IPS-18a (cell line): ENCODE data around the gene ZNF444.
"Not testable (repeated sequence)": the region's sequence is repeated elsewhere in the genome, so short reads cannot be mapped to it uniquely, and the experiment has no call there.

ENCODE experiments used
- H3K27ac ChIP-seq: one replicate; pipeline ENCODE4 v1.5.1; 2013; ENCODE audit warnings: low read length
- H3K27me3 ChIP-seq: one replicate; pipeline ENCODE4 v1.6.1; 2013; ENCODE audit warnings: mild to moderate bottlenecking, low read length; ENCODE audit not compliant: control insufficient read depth, insufficient read depth
- H3K36me3 ChIP-seq: one replicate; pipeline ENCODE4 v1.6.1; 2013; ENCODE audit warnings: low read depth, low read length; ENCODE audit not compliant: control insufficient read depth
- H3K4me1 ChIP-seq: one replicate; pipeline ENCODE4 v1.6.1; 2013; ENCODE audit warnings: low read depth, low read length; ENCODE audit not compliant: control insufficient read depth
- H3K4me3 ChIP-seq: one replicate; pipeline ENCODE4 v1.5.1; 2013; ENCODE audit warnings: low read length
- H3K9ac ChIP-seq: one replicate; pipeline ENCODE4 v1.6.1; 2013; ENCODE audit warnings: mild to moderate bottlenecking, low read length, moderate library complexity
- H3K9me3 ChIP-seq: one replicate; pipeline ENCODE4 v1.6.1; 2013; ENCODE audit warnings: low read depth, low read length; ENCODE audit not compliant: control insufficient read depth

The ZNF444 gene

DNA sequence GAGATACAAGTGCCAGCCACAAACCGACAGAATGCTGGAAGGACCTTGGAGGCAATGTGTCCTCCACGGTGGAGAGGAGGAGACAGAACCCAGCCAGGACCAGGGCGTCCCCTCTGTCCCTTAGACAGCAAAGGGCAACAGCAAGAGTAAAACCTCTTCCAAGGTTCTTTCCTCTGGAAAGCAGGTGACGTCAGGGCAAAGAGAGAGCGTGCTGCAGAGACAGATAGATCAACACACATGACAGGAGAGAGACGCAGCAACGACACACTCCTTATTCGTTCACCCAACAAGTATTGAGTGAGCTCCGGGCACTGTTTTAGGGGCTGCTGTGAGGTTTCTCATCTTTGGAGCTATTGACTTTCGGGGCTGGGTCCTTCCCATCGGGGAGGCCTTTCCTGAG is 33.5 kb downstream of the ZNF444 start:
- no peaks in the 10 kb centered on the region for H3K27me3 ChIP-seq
- no peak overlapping the region for H3K9ac ChIP-seq
- no peak overlapping the region for H3K27ac ChIP-seq
- no peaks in the 10 kb centered on the region for H3K36me3 ChIP-seq
- H3K4me1 ChIP-seq, result no peaks in the 10 kb centered on the region
- no peak overlapping the region for H3K4me3 ChIP-seq
- H3K9me3 ChIP-seq, result no peaks in the 10 kb centered on the region

DNA sequence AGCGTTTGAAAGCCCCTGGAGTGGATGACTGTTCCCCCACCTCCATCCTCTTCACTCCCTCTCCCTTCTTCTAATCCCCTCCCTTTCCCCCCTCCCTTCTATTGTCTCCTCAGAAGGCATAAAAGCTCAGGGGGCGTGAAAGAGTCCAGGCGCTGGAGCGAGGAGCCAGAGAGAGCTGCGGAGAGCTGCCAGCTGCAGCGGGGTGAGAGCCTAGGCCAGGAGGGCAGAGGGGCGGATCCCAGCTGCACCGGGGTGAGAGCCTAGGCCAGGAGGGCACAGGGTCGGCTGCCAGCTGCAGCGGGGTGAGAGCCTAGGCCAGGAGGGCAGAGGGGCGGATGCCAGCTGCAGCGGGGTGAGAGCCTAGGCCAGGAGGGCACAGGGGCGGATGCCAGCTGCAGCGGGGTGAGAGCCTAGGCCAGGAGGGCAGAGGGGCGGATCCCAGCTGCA is 34.8 kb downstream of the ZNF444 start, which contains the start of gene GALP:
Gene GALP (plus strand): TSS at position 148 of the 447 bp plus-strand sequence. CDS start 1,101 bp downstream, outside the sequence.
- not testable (repeated sequence) for H3K4me1 ChIP-seq, H3K9me3 ChIP-seq, H3K4me3 ChIP-seq, H3K36me3 ChIP-seq, H3K9ac ChIP-seq, H3K27ac ChIP-seq, H3K27me3 ChIP-seq

DNA sequence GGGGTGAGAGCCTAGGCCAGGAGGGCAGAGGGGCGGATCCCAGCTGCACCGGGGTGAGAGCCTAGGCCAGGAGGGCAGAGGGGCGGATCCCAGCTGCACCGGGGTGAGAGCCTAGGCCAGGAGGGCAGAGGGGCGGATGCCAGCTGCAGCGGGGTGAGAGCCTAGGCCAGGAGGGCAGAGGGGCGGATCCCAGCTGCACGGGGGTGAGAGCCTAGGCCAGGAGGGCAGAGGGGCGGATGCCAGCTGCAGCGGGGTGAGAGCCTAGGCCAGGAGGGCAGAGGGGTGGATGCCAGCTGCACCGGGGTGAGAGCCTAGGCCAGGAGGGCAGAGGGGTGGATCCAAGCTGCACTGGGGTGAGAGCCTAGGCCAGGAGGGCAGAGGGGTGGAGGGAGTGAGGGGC is 35.2 kb downstream of the ZNF444 start:
- H3K27me3 ChIP-seq, H3K27ac ChIP-seq, H3K9ac ChIP-seq, H3K4me3 ChIP-seq, H3K36me3 ChIP-seq, H3K4me1 ChIP-seq, H3K9me3 ChIP-seq: not testable (repeated sequence)

DNA sequence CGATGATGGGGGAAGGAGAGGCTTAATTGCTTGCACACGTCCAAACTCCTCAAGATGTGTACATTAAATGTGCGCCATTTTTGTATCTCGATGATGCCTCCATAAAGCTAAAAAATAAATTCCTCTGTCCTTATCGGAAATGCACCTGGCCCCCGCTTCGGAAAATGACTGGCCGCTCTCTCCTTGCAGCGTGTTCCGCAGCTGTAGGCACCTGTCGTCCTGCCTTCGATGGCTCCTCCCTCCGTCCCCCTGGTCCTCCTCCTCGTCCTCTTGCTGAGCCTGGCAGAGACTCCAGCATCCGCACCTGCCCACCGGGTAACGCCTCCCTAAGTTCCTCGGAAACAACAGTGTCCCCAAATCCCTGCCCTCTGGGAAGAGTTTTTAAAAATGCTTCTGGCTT is 35.8 kb downstream of the ZNF444 start:
- Histone ChIP-seq H3K27me3 (no peaks in the 10 kb centered on the region), H3K9ac (no peak overlapping the region), H3K36me3 (no peaks in the 10 kb centered on the region), H3K27ac (no peak overlapping the region), H3K4me1 (no peaks in the 10 kb centered on the region), H3K9me3 (no peaks in the 10 kb centered on the region), H3K4me3 (no peak overlapping the region)

DNA sequence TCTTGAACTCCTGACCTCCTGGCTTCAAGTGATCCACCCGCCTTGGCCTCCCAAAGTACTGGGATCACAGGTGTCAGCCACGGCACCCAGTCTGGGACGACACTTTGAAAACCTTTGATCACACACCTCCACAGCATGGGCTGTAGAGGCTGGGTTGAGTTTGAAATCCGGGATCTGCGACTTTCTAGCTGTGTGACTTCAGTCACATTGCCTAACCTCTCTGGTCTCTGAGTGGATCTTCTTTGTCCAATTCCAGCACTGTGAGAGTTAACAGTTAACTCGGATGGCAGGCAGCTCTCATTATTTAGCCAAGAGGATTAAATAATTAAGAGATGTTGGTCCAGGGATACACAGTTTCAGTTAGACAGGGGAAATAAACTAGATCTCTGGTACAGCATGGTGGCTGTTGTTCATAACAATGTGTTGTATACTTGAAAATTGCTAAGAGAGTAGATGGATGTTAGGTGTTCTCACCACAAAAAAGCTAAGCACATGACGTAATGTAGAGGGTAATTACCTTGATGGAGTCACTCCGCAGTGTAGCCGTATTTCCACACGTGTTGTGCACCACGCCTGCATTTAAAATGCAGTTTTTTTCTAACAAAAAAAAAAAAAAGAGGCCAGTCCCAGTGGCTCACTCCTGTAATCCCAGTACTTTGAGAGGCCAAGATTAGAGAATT is 36.6 kb downstream of the ZNF444 start:
- no peaks in the 10 kb centered on the region for H3K36me3 ChIP-seq
- no peaks in the 10 kb centered on the region for H3K27me3 ChIP-seq
- H3K9me3 ChIP-seq, result no peaks in the 10 kb centered on the region
- no peak overlapping the region for H3K9ac ChIP-seq
- no peak overlapping the region for H3K4me3 ChIP-seq
- H3K4me1 ChIP-seq, result no peaks in the 10 kb centered on the region
- H3K27ac ChIP-seq, result no peak overlapping the region

DNA sequence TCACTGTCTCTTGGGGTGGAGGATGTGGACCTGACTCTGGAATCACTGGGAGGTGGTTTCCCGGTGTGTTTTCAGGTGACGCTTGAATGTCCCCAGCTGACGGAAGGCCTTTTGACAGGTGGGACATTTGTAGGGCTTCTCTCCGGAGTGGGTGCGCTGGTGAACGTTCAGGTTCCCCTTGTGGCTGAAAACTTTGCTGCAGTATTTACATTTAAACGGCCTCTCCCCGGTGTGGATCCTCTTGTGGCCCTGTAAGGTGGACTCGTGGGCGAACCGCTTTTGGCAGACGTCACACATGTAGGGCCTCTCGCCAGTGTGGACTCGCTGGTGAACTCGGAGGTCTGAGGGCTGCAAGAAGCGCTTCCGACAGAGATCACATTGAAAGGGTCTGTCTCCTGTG is 48.7 kb downstream of the ZNF444 start:
- H3K4me3 ChIP-seq, result no peak overlapping the region
- H3K9ac ChIP-seq, result no peak overlapping the region
- H3K9me3 ChIP-seq, result no peaks in the 10 kb centered on the region
- H3K36me3 ChIP-seq, result no peaks in the 10 kb centered on the region
- no peaks in the 10 kb centered on the region for H3K4me1 ChIP-seq
- no peaks in the 10 kb centered on the region for H3K27me3 ChIP-seq
- no peak overlapping the region for H3K27ac ChIP-seq

DNA sequence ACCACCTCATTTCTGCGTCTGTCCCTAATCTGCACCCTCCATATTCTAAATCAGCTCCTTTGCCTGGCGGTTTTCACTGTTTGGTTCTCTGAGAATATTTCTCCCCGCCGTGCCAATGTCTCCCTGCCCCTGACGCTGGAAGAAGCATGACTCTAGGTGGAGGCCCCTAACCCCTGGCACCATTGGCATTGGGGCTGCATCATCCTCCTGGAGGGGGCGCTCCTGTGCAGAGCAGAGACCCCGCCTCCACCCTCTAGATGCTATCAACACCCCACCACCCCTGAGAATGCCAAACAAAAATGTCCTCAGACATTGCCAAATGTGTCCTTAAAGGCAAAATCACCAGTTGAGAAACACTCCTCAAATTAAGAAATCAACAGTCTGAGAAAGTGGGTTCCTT is 50.0 kb downstream of the ZNF444 start:
- Histone ChIP-seq H3K4me3 (no peak overlapping the region), H3K9ac (no peak overlapping the region), H3K27ac (no peak overlapping the region), H3K36me3 (no peaks in the 10 kb centered on the region), H3K27me3 (no peaks in the 10 kb centered on the region), H3K4me1 (no peaks in the 10 kb centered on the region), H3K9me3 (no peaks in the 10 kb centered on the region)

DNA sequence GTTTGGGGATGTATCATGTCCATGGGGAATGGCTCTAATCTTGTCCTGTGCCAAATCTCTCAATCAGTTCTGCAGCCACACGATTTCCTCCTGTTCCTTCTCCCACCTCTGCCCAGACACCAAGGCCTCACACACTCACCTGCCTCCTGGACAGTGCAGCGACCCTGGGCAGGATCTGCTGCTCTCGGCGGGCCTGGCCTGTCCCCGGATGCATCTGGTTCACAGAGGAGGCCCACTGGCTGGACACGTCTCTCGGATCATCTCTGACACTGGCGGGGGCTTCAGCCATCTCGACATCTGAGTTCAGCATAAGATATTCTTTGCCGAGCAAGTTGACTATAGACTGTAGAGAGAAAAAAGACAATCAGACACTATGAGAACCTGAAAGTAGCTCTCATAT is 50.6 kb downstream of the ZNF444 start:
- H3K9ac ChIP-seq, result no peak overlapping the region
- H3K36me3 ChIP-seq, result no peaks in the 10 kb centered on the region
- no peaks in the 10 kb centered on the region for H3K27me3 ChIP-seq
- H3K9me3 ChIP-seq, result no peaks in the 10 kb centered on the region
- H3K4me1 ChIP-seq, result no peaks in the 10 kb centered on the region
- no peak overlapping the region for H3K27ac ChIP-seq
- H3K4me3 ChIP-seq, result no peak overlapping the region

DNA sequence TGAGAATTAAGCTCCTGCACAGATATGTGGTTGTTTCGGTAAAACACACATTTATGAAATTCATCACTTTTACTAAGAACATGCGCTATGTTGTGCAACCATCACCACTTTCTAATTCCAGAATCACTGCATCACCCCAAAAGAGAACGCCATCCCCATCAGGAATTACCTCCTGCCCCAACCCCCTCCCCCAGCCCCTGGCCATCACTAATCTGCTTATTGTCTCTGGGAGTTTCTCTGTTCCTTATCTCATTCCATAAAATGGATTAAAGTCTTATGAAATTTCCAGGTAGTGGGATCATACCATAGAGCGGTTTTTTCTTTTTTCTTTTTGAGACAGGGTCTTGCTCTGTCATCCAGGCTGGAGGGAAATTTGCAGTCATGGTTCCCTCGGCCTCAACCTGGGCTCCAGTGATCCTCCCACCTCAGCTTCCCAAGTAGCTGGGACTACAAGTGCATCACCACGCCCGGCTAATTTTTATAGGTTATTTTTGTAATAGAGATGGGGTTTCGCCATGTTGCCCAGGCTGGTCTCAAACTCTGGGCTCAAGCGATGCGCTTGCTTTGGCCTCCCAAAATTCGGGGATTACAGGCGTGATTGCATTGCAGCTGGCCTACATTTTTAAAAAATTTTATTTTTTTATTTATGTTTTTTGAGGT is 53.0 kb downstream of the ZNF444 start:
- Histone ChIP-seq H3K27me3 (no peaks in the 10 kb centered on the region), H3K27ac (no peak overlapping the region), H3K36me3 (no peaks in the 10 kb centered on the region), H3K4me1 (no peaks in the 10 kb centered on the region), H3K9ac (no peak overlapping the region), H3K4me3 (no peak overlapping the region), H3K9me3 (no peaks in the 10 kb centered on the region)

DNA sequence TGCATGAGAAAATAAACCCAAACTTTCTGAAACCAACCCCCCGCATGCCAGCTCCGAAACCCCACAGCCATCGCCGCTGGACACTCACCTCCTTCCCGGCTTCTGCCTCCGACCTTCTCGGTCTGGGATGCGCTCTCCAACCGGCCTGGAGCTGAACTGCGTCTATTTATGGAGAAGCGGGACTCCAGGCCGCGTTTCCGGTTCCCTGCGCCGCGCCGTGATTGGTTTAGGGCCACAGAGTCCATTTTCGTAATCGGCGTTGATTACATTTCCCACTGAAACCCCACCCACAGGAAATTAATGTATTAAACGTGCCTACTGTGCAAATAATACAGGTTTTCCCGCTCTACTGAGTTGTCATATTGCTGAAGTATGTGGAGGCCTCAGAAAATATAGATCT is 56.6 kb downstream of the ZNF444 start, which contains the start of gene ZSCAN5B:
Gene ZSCAN5B (minus strand): TSS at position 138 of the 400 bp plus-strand sequence. CDS start 4,731 bp downstream, outside the sequence.
- not testable (repeated sequence) for H3K9ac ChIP-seq, H3K4me3 ChIP-seq, H3K4me1 ChIP-seq, H3K36me3 ChIP-seq, H3K27me3 ChIP-seq, H3K9me3 ChIP-seq, H3K27ac ChIP-seq

DNA sequence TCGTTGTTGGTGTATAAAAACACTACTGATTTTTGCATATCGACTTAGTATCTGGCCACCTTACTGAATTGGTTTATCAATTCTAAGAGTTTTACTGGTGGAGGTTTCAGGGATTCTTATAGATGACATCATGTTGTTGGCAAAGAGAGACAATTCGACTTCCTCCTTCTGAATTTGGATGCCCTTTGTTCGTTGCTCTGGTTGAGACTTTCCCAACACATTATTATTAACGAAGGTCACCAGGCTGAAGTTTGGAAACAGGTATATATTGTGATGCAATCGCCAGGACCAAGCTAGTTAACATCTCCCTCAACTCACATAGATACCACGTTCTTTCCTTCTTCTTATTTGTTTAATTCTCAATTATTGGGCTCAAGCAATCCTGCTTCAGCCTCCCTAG is 58.6 kb downstream of the ZNF444 start:
- H3K9me3 ChIP-seq, result no peaks in the 10 kb centered on the region
- no peak overlapping the region for H3K9ac ChIP-seq
- H3K4me3 ChIP-seq, result no peak overlapping the region
- H3K27ac ChIP-seq, result no peak overlapping the region
- H3K36me3 ChIP-seq, result no peaks in the 10 kb centered on the region
- no peaks in the 10 kb centered on the region for H3K4me1 ChIP-seq
- no peaks in the 10 kb centered on the region for H3K27me3 ChIP-seq

DNA sequence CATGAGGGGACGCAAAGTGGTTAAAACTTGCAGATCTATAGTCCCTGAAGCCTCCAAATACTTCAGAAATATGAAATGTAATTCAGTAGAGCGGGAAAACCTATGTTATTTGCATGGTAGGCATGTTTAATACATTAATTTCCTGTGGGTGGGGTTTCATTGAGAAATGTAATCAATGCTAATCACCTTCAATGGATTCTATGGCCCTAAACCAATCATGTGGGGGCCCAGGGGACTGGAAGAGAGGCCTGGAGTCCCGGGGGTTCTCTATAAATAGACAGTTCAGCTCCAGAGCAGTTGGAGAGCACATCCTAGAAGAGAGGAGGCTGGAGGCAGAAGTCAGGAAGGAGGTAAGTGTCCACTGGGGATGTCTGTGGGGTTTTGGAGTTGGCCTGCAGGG is 60.9 kb downstream of the ZNF444 start, which contains the start of gene ZSCAN5C:
Gene ZSCAN5C (plus strand): TSS at position 301 of the 400 bp plus-strand sequence. CDS start 3,641 bp downstream, outside the sequence.
- Histone ChIP-seq H3K27ac (no peak within 1 kb of the TSS), H3K4me3 (no peak within 1 kb of the TSS), H3K36me3 (no peaks in the 10 kb centered on the region), H3K4me1 (no peaks in the 10 kb centered on the region), H3K9ac (no peak within 1 kb of the TSS), H3K9me3 (no peaks in the 10 kb centered on the region), H3K27me3 (no peaks in the 10 kb centered on the region)
